GM10248 (cell line): ENCODE data around the gene ERN1.

ENCODE experiments used
- CTCF ChIA-PET: fragments of 300-600 bp; sonication (Branson Sonifier 250); formaldehyde crosslinking; extraction: SDS; loops from one replicate; lab custom pipeline; 2021; ENCODE audit warnings: antibody characterized with exemption; lab: Yijun Ruan, JAX
- POLR2A ChIA-PET: fragments of 350-650 bp; sonication (Branson Sonifier 250); formaldehyde crosslinking; extraction: SDS; loops from one replicate; lab custom pipeline; 2020; ENCODE audit warnings: antibody characterized with exemption; lab: Yijun Ruan, JAX
- DNase-seq: peaks from one replicate; pipeline ENCODE4 v3.0.0; 2012; ENCODE audit errors: extremely low spot score
- TF ChIP-seq, protein P1 (sequence below): IDR thresholded peaks from 2 replicates; pipeline ENCODE4 v1.5.1; 2012; ENCODE audit warnings: mild to moderate bottlenecking, low read depth; ENCODE audit errors: extremely low read depth, missing control alignments, control extremely low read depth

ERN1 gene

DNA sequence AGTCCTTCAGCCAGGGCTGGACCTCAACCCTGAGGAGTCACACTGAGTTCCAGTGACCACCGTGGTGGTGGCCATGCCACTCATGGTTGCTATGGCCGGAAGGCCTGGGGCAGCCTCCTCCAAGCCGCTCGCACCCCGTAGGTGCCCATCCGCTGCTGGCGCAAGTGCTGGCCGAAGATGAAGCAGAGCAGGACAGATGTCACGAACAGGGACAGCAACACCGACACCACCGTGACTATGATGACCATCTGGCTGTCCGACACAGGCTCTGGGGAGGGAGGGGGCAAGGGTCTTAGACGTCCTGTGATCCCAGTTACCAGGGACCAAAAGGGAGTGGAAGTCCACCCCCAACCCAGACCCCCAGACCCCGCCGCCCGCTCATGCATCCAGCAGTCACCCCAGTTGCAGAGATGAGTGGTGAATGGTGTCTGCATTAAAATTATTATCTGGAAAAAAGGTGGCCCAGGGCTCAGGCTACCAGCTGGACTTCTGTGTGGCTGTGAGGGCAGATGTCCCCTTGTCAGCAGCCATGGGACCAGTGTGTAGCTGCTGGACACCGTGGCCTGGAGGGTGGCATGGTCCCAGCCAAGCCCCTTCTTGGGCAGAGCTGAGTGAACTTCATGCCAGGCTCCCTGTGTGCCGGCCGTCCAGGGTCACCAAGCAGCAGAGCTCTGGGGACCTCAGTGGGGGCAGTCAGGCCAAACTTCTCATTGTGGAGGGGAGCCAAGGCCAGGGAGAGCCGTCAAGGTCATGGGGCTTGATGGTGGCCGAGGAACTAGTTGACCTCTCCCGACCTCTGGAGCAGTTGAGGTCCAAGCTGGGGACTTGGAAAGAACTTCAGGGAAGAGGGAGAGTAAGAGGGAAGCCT is 127.1 kb downstream of the ERN1 start:
- TF ChIP-seq, protein P1, sequence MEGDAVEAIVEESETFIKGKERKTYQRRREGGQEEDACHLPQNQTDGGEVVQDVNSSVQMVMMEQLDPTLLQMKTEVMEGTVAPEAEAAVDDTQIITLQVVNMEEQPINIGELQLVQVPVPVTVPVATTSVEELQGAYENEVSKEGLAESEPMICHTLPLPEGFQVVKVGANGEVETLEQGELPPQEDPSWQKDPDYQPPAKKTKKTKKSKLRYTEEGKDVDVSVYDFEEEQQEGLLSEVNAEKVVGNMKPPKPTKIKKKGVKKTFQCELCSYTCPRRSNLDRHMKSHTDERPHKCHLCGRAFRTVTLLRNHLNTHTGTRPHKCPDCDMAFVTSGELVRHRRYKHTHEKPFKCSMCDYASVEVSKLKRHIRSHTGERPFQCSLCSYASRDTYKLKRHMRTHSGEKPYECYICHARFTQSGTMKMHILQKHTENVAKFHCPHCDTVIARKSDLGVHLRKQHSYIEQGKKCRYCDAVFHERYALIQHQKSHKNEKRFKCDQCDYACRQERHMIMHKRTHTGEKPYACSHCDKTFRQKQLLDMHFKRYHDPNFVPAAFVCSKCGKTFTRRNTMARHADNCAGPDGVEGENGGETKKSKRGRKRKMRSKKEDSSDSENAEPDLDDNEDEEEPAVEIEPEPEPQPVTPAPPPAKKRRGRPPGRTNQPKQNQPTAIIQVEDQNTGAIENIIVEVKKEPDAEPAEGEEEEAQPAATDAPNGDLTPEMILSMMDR, result no peak
- ChIA-PET CTCF (interaction anchor here (1.5 kb wide), 1 partner anchor 13 kb away, joined by 4 read pairs; no protein-coding TSS in a partner anchor), POLR2A (no interaction called here)
- no peak for DNase-seq

DNA sequence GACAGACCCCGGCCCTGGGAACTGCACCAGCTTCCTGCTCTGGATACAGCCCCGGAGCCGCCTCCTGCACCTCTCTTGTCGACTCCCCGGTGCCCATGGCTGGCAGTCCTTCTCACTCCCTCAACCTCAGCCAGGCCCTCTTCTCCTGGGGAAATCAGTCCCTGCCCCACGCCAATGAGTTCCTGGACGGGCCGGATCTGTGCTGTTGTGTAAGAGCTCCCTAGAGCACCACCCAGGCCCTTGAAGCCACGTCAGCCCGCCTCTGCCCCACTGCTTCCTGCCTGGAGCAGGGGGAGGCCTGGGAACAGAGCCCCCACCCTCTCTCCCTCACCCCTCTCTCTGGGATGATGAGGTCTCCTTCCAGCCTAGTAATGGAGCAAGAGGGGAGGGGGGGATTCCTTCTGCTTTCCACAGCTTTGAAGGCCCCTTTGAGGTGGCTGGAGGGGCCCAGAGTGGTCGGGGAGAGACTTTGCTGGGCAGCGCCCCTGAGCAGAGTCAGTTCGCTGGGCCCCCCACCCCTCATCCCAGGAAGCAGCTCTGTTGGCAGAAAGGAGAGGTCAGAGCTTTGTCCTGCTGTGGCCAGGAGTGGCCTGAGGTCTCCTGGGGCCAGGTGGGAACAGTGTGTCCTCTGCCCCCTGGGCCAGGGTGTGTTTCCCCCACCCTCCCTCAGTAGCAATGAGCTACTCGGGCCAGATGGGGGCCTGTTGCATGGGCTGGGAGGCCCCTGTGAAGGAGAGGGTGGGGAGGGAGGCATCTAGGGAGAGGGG is 128.0 kb downstream of the ERN1 start:
- CTCF ChIA-PET, result interaction anchor here (1.2 to 1.5 kb wide), 2 partner anchors 12 to 24 kb away, joined by 3 to 4 read pairs; no protein-coding TSS in a partner anchor
- TF ChIP-seq, protein P1, result no peak
- POLR2A ChIA-PET, result no interaction called here
- DNase-seq, result no peak

DNA sequence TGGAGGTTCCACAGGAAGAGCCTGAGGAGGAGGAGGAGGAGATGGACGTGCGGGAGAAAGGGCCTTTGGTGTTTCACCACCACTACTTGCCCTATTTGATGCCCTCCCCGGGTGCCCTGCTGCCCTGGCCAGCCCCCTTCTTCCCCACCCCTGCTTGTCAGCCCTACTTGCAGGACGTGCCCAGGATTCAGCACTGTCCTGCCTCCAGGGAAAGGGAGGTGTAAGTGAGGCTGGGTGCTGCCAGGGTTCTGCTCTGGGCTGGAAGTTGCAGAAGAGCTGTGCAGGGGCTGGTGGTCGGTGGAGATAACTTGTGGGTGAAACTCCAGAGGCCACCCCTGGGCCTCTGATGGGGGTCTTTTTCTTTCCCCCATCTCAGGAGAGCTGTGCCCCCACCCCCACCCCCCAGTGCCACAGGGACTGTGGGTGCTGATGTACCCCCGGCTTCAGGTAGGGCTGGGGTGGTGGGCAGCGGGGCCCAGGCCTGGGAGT is 128.8 kb downstream of the ERN1 start:
- DNase-seq, result no peak
- TF ChIP-seq, protein P1, result no peak
- ChIA-PET POLR2A (no interaction called here), CTCF (interaction anchor here (1.2 kb wide), 1 partner anchor 24 kb away, joined by 3 read pairs; no protein-coding TSS in a partner anchor)

DNA sequence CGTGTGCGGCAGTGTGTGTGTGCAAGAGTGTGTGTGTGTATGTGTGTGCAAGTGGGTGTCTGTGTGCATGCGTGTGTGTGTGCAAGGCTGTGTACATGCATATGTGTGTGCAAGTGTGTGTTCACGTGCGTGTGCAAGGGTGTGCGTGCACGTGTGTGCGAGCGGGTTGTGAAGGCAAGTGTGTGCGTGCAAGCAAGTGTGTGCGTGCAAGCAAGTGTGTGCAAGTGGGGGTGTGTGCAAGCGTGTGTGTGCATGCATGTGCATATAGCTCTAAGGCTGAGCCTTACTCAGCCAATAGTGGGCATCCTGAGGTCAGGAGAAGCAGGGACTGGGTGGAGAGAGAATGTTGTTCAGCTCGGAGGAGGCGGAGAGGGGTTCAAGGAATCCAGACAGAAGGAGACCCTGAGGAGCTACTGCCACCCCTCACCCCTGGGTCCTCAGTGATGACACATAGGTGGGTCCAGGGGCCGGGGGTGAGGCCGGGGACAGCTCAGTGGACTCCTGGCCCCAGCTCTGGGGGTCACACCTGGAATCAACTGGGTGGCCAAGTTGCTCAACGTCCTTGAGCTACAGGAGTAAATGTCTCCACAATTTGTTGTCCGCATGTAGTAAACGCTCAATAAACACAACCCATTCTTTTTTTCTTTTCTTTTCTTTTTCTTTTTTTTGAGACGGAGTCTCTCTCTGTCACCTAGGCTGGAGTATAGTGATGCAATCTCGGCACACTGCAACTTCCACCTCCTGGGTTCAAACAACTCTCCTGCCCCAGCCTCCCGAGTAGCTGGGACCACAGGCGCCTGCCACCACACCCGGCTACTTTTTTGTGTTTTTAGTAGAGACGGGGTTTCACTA is 130.0 kb downstream of the ERN1 start:
- POLR2A ChIA-PET, result no interaction called here
- CTCF ChIA-PET, result interaction anchor here (1.2 to 2.1 kb wide), 4 partner anchors 10 to 134 kb away, joined by 3 to 9 read pairs (median 6); no protein-coding TSS in a partner anchor
- no peak for DNase-seq
- TF ChIP-seq, protein P1, result no peak

DNA sequence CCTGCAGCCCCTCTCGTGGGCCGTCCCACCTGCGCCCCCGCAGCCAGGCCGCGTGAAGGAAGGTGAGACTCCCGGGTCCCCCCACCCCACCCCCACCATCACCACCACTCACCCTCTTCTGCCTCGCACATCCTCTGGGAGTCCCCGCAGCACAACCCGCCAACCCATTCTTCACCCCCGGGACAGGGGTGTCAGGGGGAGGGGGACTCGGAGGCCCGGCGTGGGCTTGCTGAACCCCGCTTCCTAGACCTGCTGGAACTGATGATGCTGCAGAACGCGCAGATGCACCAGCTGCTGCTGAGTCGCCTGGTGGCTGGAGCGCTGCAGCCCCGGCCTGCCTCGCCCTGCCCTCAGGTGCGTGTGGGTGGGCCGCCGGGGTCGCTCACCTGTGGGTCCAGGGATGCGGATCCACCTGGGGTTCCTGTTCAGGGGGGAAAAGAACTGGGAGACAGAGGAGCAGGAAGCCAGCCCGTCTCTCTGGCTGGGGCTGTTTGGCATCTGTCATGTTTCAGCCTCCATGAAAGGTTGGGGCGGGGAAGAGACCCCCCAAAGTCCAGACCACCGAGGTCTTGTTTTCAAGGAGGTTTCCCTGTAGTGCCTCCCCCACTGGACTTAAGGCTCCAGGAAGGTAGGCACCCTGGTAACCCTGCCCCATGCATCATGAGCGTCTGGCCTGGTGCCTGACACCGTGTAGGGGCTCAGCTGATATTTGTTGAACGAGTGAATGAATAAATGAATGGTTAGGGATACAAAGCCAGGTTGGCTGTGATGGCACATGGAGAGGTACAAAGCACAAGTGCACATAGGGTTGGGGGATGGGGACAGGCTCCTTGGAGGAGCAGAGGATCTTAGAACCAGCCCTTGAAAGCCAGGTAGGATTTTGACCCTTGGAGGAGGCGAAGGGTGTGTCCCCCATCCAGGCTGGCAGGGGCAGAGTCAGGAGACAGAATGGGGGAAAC is 130.9 kb downstream of the ERN1 start:
- ChIA-PET POLR2A (no interaction called here), CTCF (interaction anchor here (0.9 to 2.1 kb wide), 7 partner anchors 9 to 135 kb away, joined by 3 to 9 read pairs (median 4); no protein-coding TSS in a partner anchor)
- TF ChIP-seq, protein P1, result no peak
- no peak for DNase-seq
